8988T (cell line): ENCODE results near the gene FNDC8.
"Not testable (repeated sequence)": the region's sequence is repeated elsewhere in the genome, so short reads cannot be mapped to it uniquely, and the experiment has no call there.

ENCODE experiments used
- DNase-seq: peaks from one replicate; pipeline ENCODE4 v3.0.0; 2011

The FNDC8 gene

DNA sequence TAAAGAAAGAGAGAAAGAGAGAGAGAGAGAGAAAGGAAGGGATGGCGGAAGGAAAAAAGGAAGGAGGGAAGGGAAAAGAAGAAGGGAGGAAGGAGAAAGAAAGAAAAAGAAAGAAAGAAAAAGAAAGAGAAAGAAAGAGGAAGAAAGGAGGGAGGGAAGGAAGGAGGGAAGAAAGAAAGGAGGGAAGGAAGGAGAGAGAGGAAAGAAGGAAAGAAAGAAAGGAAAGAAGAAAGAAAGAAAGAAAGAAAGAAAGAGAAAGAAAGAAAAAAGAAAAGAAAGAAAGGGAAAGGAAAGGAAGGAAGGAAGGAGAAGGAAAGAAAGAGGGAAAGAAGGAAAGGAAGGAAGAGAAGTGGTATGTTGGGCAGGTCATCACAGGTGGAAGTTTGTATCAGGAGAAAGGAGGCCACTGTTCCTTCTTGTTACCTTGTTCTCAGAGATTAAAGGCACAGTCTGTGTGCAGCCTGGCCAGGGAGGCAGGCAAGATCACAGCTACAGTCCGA, 53.5 kb downstream of the FNDC8 start:
- no peak for DNase-seq

DNA sequence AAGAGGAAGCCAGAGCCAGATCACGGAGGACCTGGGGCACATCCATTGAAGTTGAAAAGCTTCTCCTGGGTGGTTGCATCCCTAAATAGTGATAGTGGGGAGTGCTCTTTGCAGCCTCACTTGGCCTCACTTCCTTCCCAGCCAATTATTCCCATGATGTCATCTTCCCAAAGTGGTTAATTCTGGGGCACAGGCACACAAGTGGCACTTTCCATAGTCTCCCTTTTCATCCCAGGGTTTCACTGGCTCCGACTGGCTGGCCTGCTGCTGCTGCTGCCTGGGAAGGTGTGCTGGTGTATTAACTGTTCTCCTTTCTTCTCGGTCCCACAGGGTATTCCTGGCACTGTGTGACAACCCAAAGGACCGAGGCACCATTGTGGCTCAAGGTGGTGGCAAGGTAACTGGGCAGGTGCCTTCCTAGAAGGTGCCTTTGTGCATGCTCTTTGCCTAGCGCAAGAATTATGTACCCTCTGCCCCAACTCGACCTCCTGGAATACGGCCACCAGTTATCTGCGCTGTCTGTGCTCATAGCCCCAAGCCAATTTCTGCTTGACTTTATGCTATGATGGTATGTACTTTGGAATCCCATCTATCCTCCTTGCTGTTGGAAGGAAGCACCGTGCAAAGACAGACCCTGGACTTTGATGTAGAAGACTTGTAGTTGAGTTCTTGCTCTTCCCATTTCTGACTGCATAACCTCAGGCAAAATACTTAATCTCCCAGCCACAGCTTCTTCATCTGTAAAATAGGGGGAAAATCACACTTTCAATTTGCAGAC, 54.4 kb downstream of the FNDC8 start:
- DNase-seq, result no peak

DNA sequence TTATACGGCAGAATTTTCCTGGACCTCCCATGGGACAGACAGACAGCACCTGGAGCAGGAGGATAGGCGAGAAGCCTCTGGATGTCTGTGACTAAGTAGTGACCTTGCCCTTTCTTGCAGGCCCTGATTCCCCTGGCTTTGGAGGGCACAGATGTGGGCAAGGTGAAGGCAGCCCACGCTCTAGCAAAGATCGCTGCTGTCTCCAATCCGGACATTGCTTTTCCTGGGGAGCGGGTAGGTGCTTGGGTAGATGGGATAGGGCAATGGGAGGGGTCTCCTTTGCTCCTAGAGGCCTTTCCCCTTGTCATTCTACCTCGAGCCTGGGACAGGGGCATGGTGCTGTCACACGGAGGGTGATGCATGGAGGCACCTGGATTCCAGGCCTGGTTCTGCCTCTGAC, 55.5 kb downstream of the FNDC8 start:
- no peak for DNase-seq

DNA sequence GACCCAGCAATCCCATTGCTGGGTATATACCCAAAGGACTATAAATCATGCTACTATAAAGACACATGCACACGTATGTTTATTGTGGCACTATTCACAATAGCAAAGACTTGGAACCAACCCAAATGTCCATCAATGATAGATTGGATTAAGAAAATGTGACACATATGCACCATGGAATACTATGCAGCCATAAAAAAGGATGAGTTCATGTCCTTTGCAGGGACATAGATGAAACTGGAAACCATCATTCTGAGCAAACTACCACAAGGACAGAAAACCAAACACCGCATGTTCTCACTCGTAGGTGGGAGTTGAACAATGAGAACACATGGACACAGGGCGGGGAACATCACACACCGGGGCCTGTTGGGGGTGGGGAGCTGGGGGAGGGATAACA, 58.0 kb downstream of the FNDC8 start:
- not testable (repeated sequence) for DNase-seq
